Esophagus mucosa (tissue), 1 donor: ENCODE data around the gene CAPNS1. TPM values are rescaled to one million over a fixed set of nuclear protein-coding genes. Genes with fewer than 3 reads are reported as not detected.
"Not testable (repeated sequence)": the region's sequence is repeated elsewhere in the genome, so short reads cannot be mapped to it uniquely, and the experiment has no call there.

Experiments used
- ATAC-seq: fragments of 200-7000 bp; cut with Tn5 transposase; one replicate; pipeline ENCODE4 v1.9.1; 2020
- total RNA-seq: library from RNA; stranded (reverse); gene quantifications from one replicate; pipeline ENCODE4 v1.2.4, GENCODE V29; 2023
- donor health status: DM: yes; HTN: yes; CAD: no.

CAPNS1 gene
- total RNA-seq, 1 donor from 2014 or later = 953 TPM

DNA sequence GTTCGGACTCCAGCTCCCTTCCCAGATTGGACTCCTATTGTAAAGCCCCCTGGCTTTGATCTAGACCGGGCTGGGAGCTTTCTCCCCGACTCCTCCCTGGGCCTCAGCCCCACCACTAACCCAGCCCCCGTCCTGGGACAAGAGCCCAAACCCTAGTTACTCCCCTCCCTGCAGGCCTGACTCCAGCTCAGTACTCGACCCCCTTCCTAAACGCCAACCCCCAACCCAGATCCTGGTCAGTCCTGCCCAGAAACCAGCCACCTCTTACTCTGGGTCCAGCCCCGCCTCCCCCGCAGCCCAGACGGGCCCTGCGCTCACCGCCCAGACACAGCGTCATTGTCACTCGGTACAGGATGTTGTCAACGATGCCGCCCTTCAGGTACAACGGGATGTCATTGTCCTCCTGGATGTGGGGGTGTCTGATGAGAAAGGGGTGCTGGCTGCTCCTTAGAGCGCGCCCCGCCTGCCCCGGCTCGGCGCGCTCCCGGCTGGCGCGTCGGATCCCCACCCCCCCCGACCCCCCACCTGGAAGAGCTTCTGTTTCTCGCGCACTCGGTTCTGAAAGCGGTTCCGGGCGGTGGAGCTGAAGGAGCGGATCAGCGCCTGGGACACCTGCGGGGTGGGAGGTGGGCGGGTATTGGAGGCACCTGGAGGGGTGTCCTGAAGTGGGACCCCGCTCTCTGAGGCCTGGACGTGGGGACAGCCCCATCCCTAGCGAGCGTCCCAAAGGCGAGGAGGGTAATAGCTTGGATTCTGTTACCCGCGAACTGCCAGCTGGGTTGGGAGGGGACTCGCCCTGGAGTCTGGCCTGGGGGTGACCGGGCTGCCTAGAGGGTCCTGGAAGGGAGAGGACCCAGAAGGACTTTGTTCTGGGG lies 11.5 kb downstream of the CAPNS1 start:
- peak; percentile 6 for ATAC-seq

DNA sequence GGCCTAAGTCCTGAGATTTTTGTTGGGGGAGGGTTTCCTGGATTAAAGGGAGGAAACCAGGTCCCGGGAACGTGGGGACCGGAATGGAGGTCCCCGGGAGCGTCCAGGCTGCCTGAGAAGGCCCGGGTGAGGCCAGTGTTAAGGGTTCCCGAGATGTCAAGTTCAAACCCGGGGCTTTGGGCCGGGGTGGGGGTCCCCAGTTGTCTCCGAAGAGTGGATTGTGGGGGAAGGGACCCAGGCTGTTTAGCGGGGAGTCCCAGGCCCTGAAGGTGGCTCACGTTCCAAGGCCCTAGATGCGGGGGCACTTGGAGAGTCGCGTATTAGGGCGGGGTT lies 12.1 kb downstream of the CAPNS1 start:
- ATAC-seq = no peak

DNA sequence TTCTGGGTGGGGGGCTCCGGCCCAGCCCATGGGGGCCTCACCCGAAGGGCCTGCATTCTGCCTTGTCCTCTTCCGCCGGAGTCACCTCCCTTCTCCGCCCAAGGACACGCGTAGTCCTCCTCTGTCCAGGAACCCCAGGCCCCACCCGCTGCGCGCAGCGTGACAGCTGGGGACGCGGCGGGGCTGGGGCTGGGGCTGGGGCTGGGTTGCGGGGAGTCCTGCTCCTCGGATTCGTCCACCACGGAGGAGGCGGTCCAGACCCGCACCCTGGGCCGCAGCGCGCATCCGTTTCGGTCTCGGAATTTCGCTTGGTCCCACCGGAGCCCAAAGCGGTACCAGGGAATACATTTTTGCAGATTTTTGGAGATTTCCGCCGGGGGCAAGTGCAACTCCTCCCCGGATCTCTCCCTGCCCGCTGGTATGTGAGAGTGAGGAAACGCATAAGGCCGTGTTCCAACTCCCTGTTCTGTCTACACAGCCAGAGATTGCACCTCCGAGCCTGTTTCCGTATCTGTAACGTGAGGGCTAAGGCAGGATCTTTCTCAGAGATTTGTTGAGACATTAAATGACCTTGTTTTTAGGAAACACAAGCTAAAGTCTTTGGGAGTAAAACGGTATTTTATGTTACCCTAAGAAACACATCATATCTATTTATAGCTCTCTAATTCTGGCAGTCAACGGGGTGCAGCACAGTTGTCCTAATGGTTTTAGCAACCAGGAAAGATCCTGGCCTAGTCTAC lies 12.7 kb downstream of the CAPNS1 start, which contains the start of gene COX7A1:
Gene COX7A1, minus strand, starts transcription at position 96 of the 740 bp plus-strand sequence. Its CDS starts 40 bp downstream, at position 56.
- no peak for ATAC-seq

DNA sequence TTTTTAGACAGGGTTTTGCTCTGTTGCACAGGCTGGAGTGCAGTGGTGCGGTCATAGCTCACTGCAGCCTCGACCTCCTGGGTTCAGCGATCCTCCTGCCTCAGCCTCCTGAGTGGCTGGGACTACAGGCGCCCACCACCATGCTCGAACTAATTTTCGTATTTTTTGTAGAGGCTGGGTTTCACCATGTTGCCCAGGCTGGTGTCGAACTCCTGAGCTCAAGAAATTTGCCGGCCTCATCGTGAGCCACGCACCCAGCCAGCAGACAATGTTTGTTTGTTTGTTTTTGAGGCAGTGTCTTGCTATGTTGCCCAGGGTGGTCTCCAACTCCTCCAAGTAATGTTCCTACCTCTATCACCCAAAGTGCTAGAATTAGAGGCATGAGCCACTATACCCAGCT lies 13.3 kb downstream of the CAPNS1 start:
- ATAC-seq = no peak

DNA sequence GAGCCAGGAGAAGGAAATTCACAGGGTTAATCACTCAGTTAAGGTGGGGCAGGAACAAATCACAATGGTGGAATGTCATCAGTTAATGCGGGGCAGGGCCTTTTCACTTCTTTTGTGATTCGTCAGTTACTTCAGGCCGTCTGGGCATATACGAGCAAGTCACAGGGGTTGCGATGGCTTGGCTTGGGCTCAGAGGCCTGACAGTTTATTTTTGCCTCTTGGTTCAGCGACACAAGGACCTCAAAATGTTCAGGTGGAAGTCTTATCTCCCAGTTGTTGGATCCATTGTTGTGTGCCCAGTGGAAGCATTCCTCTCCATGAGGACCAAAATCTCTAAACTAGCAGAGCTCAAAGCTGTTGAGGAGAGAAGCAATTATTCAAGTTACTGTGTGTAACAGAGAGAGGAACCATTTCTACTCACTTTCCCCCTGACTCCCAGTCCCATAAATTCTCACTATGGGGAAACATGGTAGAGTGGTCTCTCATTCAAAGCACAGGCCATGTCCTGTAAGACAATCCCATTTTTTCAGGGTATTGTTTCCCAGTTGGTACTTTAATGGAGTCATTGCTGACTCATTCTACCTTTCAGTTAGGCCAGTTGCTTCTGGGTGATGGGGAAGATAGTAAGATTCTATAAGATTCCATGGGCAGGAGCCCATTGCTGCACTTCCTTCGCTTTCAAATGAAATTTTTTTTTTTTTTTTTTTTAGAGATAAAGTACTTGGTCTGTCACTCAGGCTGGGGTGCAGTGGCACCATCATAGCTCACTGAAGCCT lies 21.1 kb downstream of the CAPNS1 start:
- peak; percentile 72 for ATAC-seq

DNA sequence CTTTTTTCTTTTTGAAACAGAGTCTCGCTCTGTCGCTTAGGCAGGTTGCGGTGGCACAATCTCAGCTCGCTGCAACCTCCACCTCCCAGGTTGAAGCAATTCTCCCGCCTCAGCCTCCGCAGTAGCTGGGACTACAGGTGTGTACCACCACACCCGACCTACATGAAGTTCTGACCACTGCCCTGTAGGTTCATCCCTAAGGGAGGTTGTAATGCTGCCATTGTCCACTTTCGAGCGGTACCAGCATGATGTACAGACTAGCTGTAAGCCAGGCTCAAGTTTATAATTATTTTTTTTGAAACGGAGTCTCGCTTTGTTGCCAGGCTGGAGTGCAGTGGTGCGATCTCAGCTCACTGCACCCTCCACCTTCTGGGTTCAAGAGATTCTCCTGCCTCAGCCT lies 23.9 kb downstream of the CAPNS1 start:
- ATAC-seq = peak; percentile 26

DNA sequence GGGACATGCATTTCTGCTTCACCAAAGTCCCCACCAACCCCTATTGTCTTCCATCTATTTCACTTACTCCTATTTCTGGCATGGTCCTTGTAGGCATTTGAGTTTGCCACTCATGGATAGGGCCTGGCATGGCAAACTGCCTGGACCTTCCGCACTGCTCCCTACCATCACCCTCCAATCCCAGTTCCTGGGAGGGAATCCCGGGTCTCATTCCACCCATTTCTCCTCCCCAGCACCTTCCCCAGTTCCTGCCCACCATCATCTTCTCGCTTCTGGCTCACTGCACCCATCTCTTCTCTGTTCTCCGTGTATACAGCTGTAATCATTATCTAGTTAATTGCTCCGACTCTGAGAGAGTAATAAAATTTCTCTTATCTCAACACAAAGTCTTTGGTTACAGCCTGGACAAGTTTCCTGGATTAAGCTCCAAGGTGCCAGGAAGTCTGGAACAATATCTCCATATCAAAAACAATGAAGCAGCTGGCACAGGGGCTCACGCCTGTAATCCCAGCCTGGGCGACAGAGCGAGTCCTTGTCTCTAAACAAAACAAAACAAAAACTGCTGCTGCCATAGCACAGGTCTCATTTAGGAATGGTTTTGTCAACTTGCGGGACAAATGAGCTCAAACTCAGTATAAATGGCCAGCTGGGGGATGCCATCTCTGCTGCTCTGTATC lies 29.4 kb downstream of the CAPNS1 start:
- ATAC-seq = no peak

DNA sequence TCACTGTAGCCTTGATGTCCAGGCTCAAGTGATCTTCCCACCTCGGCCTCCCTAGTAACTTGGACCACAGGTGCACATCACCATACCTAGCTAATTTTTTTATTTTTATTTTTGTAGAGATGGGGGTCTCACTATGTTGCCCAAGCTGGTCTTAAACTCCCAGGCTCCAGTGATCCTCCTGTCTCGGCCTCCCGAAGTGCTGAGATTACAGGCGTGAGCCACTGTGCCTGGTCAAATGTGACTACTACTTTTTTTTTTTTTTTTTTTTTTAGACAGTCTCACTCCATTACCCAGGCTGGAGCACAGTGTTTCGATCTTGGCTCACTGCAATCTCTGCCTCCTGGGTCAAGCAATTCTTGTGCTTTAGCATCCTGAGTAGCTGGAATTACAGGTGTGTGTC lies 33.0 kb downstream of the CAPNS1 start:
- no peak for ATAC-seq

DNA sequence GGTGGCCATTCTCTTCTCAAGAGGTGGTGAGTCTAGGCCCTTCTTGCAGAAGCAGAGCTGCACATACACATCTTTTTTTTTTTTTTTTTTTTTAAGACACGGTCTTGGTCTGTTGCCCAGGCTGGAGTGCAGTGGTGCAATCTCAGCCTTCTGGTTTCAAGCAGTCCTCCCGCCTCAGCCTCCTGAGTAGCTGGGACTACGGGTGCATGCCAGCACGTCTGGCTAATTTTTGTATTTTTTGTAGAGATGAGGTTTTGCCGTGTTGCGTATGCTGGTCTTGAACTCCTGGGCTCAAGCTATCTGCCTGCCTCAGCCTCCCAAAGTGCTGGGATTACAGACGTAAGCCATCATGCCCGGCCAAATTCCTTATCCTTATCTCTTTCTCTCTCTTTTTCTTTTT lies 34.0 kb downstream of the CAPNS1 start:
- not testable (repeated sequence) for ATAC-seq

DNA sequence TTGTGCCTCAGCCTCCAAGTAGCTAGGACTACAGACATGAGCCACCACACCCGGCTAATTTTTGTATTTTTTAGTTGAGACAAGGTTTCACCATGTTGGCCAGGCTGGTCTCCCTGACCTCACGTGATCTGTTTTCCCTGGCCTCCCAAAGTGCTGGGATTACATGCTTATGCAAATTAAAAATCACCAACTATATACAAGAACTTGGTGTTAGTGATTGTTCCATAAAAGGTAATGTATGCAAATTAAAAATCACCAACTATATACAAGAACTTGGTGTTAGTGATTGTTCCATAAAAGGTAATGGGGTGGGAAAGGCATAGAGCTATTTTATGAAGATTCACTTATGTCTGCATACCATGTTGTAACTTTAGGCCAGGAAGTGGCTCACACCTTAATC lies 39.2 kb downstream of the CAPNS1 start:
- not testable (repeated sequence) for ATAC-seq

DNA sequence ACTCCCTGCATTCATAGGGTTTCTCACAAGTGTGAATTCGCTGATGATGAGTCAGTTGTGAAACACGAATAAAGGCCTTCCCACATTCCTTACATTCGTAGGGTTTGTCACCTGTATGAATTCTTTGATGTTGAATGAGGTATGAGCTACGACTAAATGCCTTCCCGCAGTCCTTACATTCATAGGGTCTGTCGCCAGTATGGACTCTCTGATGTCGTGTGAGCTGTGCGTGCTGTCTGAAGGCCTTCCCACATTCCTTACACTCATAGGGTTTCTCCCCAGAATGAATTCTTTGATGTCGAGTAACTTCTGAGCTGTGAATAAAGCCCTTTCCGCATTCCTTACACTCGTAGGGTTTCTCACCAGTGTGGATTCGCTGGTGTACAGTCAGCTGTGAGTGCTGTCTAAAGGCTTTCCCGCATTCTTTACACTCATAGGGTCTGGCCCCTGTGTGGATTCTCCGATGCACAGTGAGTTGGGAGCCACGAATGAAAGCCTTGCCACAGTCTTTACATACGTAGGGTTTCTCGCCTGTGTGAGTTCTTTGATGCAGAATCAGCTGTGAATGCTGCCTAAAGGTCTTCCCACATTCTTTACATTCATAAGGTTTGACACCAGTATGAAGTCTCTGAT lies 42.9 kb downstream of the CAPNS1 start:
- ATAC-seq = peak; percentile 57

DNA sequence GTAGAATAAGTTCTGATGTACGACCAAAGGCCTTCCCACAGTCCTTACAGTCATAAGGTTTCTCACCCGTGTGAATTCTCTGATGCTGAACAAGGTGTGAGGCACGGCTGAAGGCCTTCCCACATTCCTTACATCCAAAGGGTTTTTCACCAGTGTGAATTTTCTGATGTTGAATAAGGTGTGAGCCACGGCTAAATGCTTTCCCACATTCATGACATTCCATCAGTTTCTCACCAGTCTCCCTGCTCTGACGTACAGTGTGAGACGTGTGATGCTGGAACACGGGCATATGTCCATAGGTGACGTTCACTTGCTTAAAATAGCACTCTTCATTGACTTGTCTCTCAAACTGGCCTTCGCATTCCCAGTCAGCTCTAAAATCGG lies 43.4 kb downstream of the CAPNS1 start:
- no peak for ATAC-seq

DNA sequence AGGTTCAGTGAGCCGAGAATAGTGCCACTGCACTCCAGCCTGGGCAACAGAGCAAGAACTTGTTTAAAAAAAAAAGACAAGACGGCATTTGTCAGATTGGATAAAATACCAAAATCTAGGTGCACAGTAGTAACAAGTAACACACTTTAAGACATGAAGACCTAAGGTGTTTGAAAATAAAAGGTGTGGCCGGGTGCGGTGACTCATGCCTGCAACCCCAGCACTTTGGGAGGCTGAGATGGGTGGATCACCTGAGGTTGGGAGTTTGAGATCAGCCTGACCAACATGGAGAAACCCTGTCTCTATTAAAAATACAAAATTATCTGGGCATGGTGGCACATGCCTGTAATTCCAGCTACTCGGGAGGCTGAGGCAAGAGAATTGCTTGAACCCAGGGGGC lies 46.9 kb downstream of the CAPNS1 start:
- ATAC-seq = peak; percentile 60

DNA sequence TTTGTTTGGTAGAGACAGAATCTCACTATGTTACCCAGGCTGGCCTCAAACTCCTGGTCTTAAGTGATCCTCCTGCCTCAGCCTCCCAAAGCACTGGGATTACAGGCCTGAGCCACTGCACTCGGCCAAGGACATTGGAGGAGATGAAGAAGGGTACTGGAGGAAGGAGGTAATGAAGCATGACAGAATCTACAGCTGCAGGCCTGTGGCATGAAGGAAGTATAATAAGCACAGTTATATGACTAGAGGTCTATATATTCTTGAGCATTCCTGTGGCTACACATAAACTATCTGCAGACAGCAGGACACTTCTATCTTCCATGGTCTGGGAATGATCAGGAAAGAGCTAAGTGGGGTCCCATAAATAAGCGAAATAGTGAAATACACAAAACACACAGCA lies 56.4 kb downstream of the CAPNS1 start:
- ATAC-seq = no peak

DNA sequence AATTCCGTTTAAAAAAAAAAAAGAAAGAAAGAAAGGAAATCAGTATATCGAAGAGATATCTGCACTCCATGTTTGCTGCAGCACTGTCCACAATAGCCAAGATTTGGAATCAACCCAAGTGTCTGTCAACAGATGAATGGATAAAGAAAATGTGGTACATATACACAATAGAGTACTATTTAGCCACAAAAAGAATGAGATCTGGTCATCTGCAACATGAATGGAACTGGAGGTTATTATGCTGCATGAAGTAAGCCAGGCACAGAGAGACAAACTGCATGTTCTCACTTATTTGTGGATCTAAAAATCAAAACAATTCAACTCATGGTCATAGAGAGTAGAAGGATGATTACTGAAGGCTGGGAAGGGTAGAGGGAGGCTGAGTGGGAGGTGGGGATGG lies 58.3 kb downstream of the CAPNS1 start:
- no peak for ATAC-seq

Other genes starting within 250 kb of the CAPNS1 start
- 4.2 TPM for gene NFKBID, start 239.5 kb upstream of the CAPNS1 start, total RNA-seq
- gene HCST, start 237.5 kb upstream of the CAPNS1 start, total RNA-seq = 0.96 TPM
- 4.1 TPM for gene TYROBP, start 231.8 kb upstream of the CAPNS1 start, total RNA-seq
- 7.7 TPM for gene LRFN3, start 203.7 kb upstream of the CAPNS1 start, total RNA-seq
- gene SDHAF1, start 144.9 kb upstream of the CAPNS1 start, total RNA-seq = 10.2 TPM
- gene SYNE4, start 131.3 kb upstream of the CAPNS1 start, total RNA-seq = 0.88 TPM
- 12.3 TPM for gene ALKBH6, start 125.9 kb upstream of the CAPNS1 start, total RNA-seq
- gene CLIP3, start 107.2 kb upstream of the CAPNS1 start, total RNA-seq = 1.3 TPM
- gene THAP8, start 85.8 kb upstream of the CAPNS1 start, total RNA-seq = 3.0 TPM
- 2.4 TPM for gene WDR62, start 85.2 kb upstream of the CAPNS1 start, total RNA-seq
- gene OVOL3, start 28.9 kb upstream of the CAPNS1 start, total RNA-seq = not detected
- gene POLR2I, start 25.2 kb upstream of the CAPNS1 start, total RNA-seq = 72.0 TPM
- 81.5 TPM for gene TBCB, start 24.6 kb upstream of the CAPNS1 start, total RNA-seq
- gene COX7A1, start 12.4 kb downstream of the CAPNS1 start, total RNA-seq = 3.5 TPM
- gene ZNF565, start 74.6 kb downstream of the CAPNS1 start, total RNA-seq = 2.1 TPM
- gene ZNF146, start 75.0 kb downstream of the CAPNS1 start, total RNA-seq = 35.9 TPM
- gene ZFP14, start 239.1 kb downstream of the CAPNS1 start, total RNA-seq = 1.2 TPM